Tibial nerve (tissue), 4 donors: Measurements from ENCODE around the gene TRIM6.

ENCODE experiments used
- CTCF ChIP-seq, 5 experiments: fragments of 200-600 bp in 3 of 5; fragments of 450-650 bp in 2 of 5; sonication (generic) in 3 of 5; IDR thresholded peaks; one replicate each; pipeline ENCODE4 v1.5.1; 2016 to 2019; ENCODE audit warnings: antibody characterized with exemption in 5 of 5, mild to moderate bottlenecking in 3 of 5, moderate library complexity in 2 of 5
- EP300 ChIP-seq, 2 donors: sonication (generic); formaldehyde crosslinking; IDR thresholded peaks; one replicate each; pipeline ENCODE4 v1.6.1; 2017; ENCODE audit warnings: antibody characterized with exemption in 2 of 2, mild to moderate bottlenecking in 1 of 2

- TF ChIP-seq CTCF (IDR thresholded peaks at IDR 0.05) = no peak
- TF ChIP-seq EP300 (IDR thresholded peaks at IDR 0.05) = no peak
Observed at GRCh38 chr11:5553343-5553742, 43.1 kb upstream of the TRIM6 start.
